Activated naive CD8-positive, alpha-beta T cell treated with anti-CD3 and anti-CD28 coated beads, Interleukin-2, amount 10 ng/mL, durations not matched to agents 7 days and 5 days (primary cell): Measurements from ENCODE around the gene BAZ2B. TPM values are rescaled to one million over a fixed set of nuclear protein-coding genes. Genes with fewer than 3 reads are reported as not detected.

Experiments
- ATAC-seq: fragments of 150-1000 bp; cut with Tn5 transposase; one replicate; pipeline ENCODE4 v1.10.0; 2021; ENCODE audit warnings: low read depth, moderate library complexity
- POLR2A ChIA-PET: fragments of 350-600 bp; sonication (Branson Sonifier 250); formaldehyde crosslinking; loops from one replicate; lab custom pipeline; 2021; ENCODE audit warnings: antibody characterized with exemption; lab: Charles Lee
- DNase-seq: peaks from one replicate; pipeline ENCODE4 v3.0.0; 2021
- H3K27ac Mint-ChIP-seq: one replicate; pipeline ENCODE4 v1.8.0; 2022; ENCODE audit warnings: mild to moderate bottlenecking, mixed read lengths
- H3K27me3 Mint-ChIP-seq: one replicate; pipeline ENCODE4 v1.8.0; 2022; ENCODE audit warnings: mild to moderate bottlenecking, moderate library complexity, mixed read lengths
- H3K36me3 Mint-ChIP-seq: one replicate; pipeline ENCODE4 v1.8.0; 2021; ENCODE audit warnings: mild to moderate bottlenecking, mixed read lengths
- H3K4me1 Mint-ChIP-seq: one replicate; pipeline ENCODE4 v1.8.0; 2021; ENCODE audit warnings: mixed read lengths
- H3K4me3 Mint-ChIP-seq: one replicate; pipeline ENCODE4 v1.8.0; 2022; ENCODE audit warnings: mild to moderate bottlenecking, moderate library complexity, mixed read lengths
- H3K9me3 Mint-ChIP-seq: one replicate; pipeline ENCODE4 v1.8.0; 2021; ENCODE audit warnings: mixed read lengths
- total RNA-seq, 2 experiments: library from RNA; stranded (reverse); gene quantifications; one replicate each; pipeline ENCODE4 v1.2.3, GENCODE V29; 2021

BAZ2B gene
- total RNA-seq, 2 experiments from 2014 or later, result 27.7 to 31.9 TPM

GRCh38 chr2:159270744-159271379, 345.5 kb downstream of the BAZ2B start:
- Mint-ChIP-seq H3K9me3 (no peaks in the 10 kb centered on the region), H3K36me3 (peaks cover 21% of the 10 kb centered on the region), H3K27me3 (no peaks in the 10 kb centered on the region), H3K4me1 (no peaks in the 10 kb centered on the region), H3K4me3 (no peak overlapping the region), H3K27ac (no peak overlapping the region)
- POLR2A ChIA-PET, result no interaction called here
- ATAC-seq, result no peak
- no peak for DNase-seq

Other genes with a start within 250 kb of the BAZ2B start
- gene MARCHF7, start 96.0 kb upstream of the BAZ2B start, total RNA-seq, result 100 to 1,000 TPM in 1 of 2 experiments, 10 to 100 TPM in 1; 92.1 to 106 TPM
- under 1 TPM; 0.47 to 0.62 TPM for gene CD302, start 181.7 kb upstream of the BAZ2B start, total RNA-seq